ENCODE measurements around the gene BCLAF3. TPM values are rescaled to one million over a fixed set of nuclear protein-coding genes. Genes with fewer than 3 reads are reported as not detected.

Gene BCLAF3
- total RNA-seq, 1 donor from 2014 or later = 11.8 TPM

DNA sequence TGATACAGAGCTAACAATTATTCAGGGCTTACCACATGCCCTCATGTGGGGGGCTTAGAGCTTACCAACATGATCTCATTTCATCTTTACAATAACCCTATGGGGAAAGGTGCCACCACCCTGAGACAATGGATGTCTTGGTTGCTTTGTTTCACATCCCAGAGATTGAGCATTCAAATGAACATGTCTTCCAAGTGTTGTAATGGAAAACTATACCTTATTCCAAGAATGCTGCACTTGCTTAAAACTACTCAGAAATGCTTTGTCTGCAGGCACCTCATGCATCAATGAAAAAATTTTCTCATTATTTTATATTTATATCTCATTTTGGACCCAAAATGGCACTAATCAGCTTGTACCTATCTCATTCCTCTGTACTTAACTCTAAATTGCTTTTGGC lies 34.6 kb downstream of the BCLAF3 start:
- intact Hi-C loops (cut with DNase I) = no loop called here
- Histone ChIP-seq H3K4me3 (no peak overlapping the region), H3K27me3 (no peaks in the 10 kb centered on the region), H3K27ac (no peak overlapping the region), H3K36me3 (no peaks in the 10 kb centered on the region), H3K4me1 (no peaks in the 10 kb centered on the region), H3K9me3 (no peaks in the 10 kb centered on the region)
- DNase-seq (ENCODE audit: extremely low spot score in 2 of 2) = no peak
- TF ChIP-seq, protein P1, sequence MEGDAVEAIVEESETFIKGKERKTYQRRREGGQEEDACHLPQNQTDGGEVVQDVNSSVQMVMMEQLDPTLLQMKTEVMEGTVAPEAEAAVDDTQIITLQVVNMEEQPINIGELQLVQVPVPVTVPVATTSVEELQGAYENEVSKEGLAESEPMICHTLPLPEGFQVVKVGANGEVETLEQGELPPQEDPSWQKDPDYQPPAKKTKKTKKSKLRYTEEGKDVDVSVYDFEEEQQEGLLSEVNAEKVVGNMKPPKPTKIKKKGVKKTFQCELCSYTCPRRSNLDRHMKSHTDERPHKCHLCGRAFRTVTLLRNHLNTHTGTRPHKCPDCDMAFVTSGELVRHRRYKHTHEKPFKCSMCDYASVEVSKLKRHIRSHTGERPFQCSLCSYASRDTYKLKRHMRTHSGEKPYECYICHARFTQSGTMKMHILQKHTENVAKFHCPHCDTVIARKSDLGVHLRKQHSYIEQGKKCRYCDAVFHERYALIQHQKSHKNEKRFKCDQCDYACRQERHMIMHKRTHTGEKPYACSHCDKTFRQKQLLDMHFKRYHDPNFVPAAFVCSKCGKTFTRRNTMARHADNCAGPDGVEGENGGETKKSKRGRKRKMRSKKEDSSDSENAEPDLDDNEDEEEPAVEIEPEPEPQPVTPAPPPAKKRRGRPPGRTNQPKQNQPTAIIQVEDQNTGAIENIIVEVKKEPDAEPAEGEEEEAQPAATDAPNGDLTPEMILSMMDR (IDR thresholded peaks at IDR 0.05) = no peak
- TF ChIP-seq POLR2A (IDR thresholded peaks at IDR 0.05) (no peak), POLR2AphosphoS5 (IDR thresholded peaks at IDR 0.05; ENCODE audit: insufficient read depth in 1 of 2, low read depth in 1 of 2) (no peak)

DNA sequence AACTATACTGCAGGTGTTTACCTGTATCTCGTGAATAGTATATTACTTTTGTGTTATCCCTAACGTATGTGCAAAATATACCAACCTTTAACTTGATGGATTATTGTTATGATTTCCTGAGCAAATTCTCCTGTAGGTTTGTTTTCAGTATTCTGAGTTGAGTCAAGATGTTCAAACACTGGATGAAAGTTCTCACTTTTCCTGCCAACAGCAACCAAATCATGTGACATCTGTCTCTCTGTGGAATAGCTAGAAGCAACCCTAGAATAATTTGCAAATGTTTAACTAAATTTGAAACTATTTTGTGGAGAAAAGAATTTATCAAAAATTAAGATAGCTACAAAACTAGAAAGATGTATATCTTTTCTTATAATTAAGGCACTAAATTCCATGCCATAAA lies 35.6 kb downstream of the BCLAF3 start:
- Histone ChIP-seq H3K9me3 (no peaks in the 10 kb centered on the region), H3K27ac (no peak overlapping the region), H3K4me3 (no peak overlapping the region), H3K27me3 (no peaks in the 10 kb centered on the region), H3K4me1 (no peaks in the 10 kb centered on the region), H3K36me3 (no peaks in the 10 kb centered on the region)
- TF ChIP-seq POLR2AphosphoS5 (IDR thresholded peaks at IDR 0.05; ENCODE audit: insufficient read depth in 1 of 2, low read depth in 1 of 2) (no peak), POLR2A (IDR thresholded peaks at IDR 0.05) (no peak)
- TF ChIP-seq, protein P1 (IDR thresholded peaks at IDR 0.05) = no peak
- no peak for DNase-seq (ENCODE audit: extremely low spot score in 2 of 2)
- intact Hi-C loops (cut with DNase I) = no loop called here

DNA sequence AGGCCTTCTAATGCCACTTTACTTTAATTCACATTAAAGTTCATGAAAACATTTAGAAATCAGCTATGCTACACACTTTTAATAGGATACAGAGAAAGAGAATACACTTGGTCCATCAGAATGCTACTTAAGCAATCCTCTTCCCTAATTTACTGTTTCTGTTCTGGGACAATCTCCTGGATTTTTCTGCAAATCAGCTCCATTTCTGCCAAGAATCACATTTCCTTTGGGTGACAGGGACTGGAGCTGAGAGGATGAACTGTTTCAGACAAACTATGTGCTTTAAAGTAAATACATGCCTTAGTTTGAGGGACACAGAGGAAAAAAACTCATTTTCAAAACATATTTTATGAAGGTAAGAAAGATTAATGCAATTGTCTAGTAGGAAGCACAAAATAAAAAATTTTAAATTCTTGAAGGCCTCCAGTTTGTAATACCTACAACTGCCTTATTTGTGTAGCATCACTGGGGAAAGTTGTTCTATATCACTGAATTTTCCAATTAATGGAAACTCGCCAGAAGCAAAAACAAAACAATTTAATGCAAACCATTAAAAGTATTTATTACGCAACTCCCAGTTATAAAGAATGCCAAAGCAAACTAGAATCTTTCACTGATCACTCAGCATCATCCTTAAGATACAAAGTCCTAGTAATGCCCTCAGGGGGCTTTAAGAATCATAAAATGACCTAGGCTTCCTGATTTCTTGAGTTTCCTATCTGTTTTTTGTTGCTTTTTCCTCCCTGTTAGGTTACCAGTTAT lies 36.3 kb downstream of the BCLAF3 start:
- TF ChIP-seq POLR2AphosphoS5 (IDR thresholded peaks at IDR 0.05; ENCODE audit: insufficient read depth in 1 of 2, low read depth in 1 of 2) (no peak), POLR2A (IDR thresholded peaks at IDR 0.05) (no peak)
- TF ChIP-seq, protein P1 (IDR thresholded peaks at IDR 0.05) = no peak
- Histone ChIP-seq H3K9me3 (no peaks in the 10 kb centered on the region), H3K36me3 (no peaks in the 10 kb centered on the region), H3K27ac (no peak overlapping the region), H3K4me1 (no peaks in the 10 kb centered on the region), H3K4me3 (no peak overlapping the region), H3K27me3 (no peaks in the 10 kb centered on the region)
- intact Hi-C loops (cut with DNase I) = no loop called here
- no peak for DNase-seq (ENCODE audit: extremely low spot score in 2 of 2)

DNA sequence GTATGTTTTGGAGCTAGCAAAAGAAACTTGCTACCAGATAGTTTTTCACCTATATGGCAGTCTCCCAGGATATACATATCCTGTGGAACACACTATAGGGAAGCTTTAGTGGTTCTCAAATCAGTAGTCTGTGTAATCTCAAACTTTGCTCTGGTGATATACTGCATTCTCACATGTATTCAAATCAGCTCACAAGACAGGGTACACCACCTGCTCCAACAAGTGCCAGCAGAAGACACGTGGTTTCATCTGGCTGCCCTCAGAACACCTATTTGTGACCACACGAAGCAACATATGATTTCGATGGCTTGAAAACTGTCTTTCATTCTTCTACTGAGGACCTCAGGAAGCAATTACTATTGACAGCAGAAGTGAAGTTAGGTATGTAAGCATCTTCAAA lies 37.7 kb downstream of the BCLAF3 start:
- H3K27me3 ChIP-seq = no peaks in the 10 kb centered on the region

DNA sequence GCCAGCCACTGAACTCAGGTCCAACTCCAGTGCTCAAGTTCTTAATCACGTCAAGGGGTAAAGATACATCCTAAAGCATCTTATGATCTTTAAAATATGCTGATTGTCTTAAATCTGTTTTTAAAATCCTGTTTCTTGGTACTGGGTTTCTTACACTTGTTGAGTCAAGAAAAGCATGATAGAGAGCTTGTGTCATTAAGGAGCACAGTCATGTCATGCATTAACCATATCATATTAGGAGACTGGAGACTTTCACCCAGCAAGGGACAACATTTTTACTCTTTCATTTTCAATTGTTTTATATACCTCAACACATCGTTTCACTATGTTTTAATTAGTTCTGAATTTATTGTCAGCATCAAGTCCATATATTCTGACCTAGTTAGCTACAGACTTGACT lies 41.5 kb downstream of the BCLAF3 start:
- Histone ChIP-seq H3K4me1 (no peaks in the 10 kb centered on the region), H3K27ac (no peak overlapping the region), H3K27me3 (no peaks in the 10 kb centered on the region), H3K36me3 (no peaks in the 10 kb centered on the region), H3K9me3 (no peaks in the 10 kb centered on the region), H3K4me3 (no peak overlapping the region)
- TF ChIP-seq, protein P1 (IDR thresholded peaks at IDR 0.05) = no peak
- TF ChIP-seq POLR2AphosphoS5 (IDR thresholded peaks at IDR 0.05; ENCODE audit: insufficient read depth in 1 of 2, low read depth in 1 of 2) = no peak
- TF ChIP-seq POLR2A (IDR thresholded peaks at IDR 0.05) = no peak
- intact Hi-C loops (cut with DNase I) = no loop called here
- no peak for DNase-seq (ENCODE audit: extremely low spot score in 2 of 2)

More for the DNA sequence above, 37.7 kb downstream of the BCLAF3 start:
- Histone ChIP-seq H3K4me1 (no peaks in the 10 kb centered on the region), H3K4me3 (no peak overlapping the region), H3K9me3 (no peaks in the 10 kb centered on the region), H3K27ac (no peak overlapping the region), H3K36me3 (no peaks in the 10 kb centered on the region)
- TF ChIP-seq, protein P1 (IDR thresholded peaks at IDR 0.05) = no peak
- TF ChIP-seq POLR2A (IDR thresholded peaks at IDR 0.05) (no peak), POLR2AphosphoS5 (IDR thresholded peaks at IDR 0.05; ENCODE audit: insufficient read depth in 1 of 2, low read depth in 1 of 2) (no peak)
- DNase-seq (ENCODE audit: extremely low spot score in 2 of 2) = no peak
- intact Hi-C loops (cut with DNase I) = no loop called here
